A204.1 (cell line): ENCODE data around the gene SLC10A7.

Experiments used
- FAIRE-seq: peaks from 2 replicates; lab custom pipeline; 2012; peaks lifted over from hg19 to GRCh38; lab: Jason Lieb, UNC

The SLC10A7 gene

DNA sequence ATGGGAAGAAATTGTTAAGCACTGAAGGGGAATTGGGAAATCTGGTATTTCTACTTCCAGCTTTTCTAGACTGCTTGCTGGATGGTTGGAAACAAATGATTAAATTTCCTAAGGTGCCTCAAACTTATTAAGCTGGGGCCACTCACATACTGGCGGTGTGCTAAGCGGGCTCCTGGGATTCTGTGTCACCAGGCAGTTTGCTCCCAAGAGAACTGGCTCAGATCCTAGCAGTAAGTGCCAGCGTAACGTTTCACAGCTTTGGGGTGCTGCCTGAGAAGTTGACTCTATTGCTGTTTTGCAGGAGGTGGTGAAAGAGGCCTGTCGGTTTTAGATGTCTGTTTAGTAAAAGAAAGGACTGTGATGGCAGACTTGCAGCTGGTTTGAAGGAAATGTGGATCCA, 314.3 kb downstream of the SLC10A7 start:
- no peak for FAIRE-seq
